GM18505 (cell line): ENCODE results near the gene JMJD1C.
"Not testable (repeated sequence)": the region's sequence is repeated elsewhere in the genome, so short reads cannot be mapped to it uniquely, and the experiment has no call there.

Source experiments
- ATAC-seq: cut with Tn5 transposase; IDR thresholded peaks from one replicate; pipeline ENCODE4 v1.9.1; 2021; ENCODE audit not compliant: unreplicated experiment
- POLR2A ChIP-seq: IDR thresholded peaks from 4 replicates; pipeline ENCODE4 v1.6.1; 2011; ENCODE audit warnings: borderline replicate concordance; ENCODE audit not compliant: insufficient read depth, insufficient read length; ENCODE audit errors: extremely low read depth

The JMJD1C gene

DNA sequence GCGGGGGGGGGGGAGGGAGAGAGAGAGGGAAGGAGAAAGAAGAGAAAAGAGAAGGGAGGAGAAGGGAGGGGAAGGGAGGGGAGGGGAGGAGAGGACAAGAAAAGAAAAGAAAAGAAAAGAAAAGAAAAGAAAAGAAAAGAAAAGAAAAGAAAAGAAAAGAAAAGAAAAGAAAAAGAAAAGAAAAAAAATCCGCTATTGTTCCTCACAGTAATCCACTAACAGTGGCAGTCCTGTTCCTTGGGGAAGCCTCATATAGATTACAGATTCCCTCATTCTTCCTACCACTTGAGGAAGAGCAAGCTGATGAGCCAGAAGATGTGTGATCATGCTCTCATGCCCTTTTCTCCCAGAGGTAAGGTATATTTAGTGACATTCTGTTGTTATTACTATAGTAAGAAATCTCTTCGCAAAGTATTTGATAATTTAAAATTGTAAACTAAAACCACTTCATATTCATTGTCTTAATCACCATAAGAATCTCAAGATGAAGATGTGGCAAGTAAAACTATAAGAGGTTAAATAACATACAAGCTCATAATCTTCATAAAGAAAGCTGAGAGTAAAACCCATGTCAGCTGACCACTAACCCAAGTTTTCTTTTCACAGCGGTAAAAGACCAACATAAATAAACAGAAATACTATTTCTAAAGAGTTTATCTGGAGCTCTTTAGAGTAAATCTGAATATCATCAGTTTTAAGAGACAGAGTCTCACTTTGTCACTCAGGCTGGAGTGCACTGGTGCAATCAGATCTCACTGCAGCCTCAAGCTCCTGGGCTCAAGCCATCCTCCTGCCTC is 128.1 kb downstream of the JMJD1C start:
- no peak for TF ChIP-seq POLR2A
- no peak for ATAC-seq

DNA sequence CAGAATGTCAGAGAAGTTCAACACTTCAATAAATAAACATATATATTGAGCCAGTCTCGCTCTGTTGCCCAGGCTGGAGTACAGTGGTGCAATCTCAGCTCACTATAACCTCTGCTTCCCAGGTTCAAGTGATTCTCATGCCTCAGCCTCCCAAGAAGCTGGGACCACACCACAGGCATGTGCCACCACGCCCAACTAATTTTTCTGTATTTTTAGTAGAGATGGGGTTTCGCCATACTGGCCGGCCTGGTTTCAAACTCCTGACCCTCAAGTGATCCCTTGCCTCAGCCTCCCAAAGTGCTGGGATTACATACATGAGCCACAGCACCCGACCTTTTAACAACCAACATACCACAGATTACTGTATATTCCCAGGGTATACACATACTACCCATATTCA is 134.2 kb downstream of the JMJD1C start:
- no peak for ATAC-seq
- no peak for TF ChIP-seq POLR2A

DNA sequence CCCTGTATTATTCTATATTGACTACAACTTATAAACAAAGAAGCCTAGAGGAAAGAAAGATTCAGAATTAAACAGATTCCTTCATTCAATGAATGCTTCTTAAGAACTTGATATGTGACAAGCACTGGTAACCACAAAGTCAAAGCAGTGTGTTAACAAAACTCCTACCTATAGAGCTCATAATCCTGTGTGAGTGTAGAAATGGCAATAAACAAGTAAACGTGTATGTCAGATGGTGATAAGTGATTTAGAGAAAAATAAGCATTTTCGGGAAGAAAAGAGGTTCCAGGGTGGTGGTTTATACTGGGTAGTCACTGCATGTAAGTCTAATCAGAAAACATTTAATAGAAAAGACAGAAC is 141.3 kb downstream of the JMJD1C start:
- no peak for TF ChIP-seq POLR2A
- no peak for ATAC-seq

DNA sequence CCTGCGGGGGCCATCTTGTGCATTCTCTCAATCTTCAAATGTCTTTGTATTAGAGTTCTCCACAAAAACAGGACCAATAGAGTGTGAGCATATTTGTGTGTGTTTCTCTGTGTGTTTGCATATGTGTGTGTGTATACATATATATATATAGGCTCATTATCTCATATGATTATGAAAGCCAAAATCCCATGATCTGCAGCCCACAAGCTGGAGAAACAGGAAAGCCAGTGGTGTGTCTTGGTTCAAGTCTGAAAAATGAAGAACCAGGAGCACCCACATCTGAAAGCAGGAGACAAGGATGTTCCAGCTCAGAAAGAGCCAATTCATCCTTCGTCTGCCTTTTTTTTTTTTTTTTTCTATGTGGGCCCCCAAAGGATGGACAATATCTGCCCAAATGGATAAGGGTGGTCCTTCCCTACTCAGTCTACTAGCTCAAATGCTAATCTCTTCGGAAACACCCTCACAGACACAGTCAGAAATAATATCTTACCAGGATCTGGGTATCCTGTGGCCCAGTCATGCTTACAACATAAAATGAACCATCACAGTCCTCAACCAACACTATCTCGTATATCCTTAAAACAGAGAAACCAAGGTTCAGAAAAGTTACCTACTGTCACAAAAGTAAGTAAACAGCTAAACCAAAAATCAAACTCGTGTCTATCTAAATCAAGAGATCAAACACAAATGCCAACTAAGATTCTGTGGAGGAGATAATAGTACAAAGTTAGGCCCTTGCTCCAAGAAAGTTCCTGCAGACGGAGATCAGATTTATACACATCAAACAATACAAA is 141.9 kb downstream of the JMJD1C start:
- ATAC-seq, result no peak
- TF ChIP-seq POLR2A, result no peak

DNA sequence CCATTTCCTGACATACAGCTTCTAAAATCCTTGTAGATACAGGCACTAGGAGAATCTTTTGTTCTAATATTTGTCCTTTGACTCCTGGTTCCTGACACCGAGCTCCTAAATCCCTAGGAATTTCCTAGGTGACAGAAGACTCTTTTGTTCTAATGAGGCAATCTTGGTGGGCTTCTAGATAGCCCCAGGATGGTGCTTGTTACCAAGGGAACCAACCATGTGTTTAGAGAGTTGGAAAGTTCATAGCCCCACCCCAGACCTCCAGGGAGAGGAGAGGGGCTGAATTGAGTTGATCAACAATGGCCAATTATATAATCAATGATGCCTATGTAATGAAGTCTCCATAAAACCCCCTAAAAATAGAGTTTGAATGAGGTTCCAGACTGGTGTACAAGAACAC is 145.1 kb downstream of the JMJD1C start:
- no peak for ATAC-seq
- TF ChIP-seq POLR2A, result no peak

DNA sequence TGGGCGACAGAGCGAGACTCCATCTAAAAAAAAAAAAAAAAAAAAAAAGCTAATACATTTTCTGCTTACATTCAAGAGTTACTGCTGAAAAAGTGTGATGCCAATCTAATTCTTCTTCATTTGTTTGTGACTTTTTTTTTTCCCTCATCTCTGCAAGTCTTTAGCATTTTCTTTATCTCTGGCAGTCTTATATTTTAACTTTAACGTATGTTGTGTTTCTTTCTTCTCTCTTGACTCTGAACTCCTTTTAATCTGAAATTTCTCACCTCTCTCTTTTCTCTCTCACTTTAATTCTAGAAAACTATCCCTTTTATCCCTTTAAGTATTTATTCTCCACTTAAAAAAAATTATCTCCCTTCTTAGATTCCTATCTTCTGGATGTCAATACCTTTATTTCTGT is 146.5 kb downstream of the JMJD1C start:
- TF ChIP-seq POLR2A, result no peak
- ATAC-seq, result no peak

DNA sequence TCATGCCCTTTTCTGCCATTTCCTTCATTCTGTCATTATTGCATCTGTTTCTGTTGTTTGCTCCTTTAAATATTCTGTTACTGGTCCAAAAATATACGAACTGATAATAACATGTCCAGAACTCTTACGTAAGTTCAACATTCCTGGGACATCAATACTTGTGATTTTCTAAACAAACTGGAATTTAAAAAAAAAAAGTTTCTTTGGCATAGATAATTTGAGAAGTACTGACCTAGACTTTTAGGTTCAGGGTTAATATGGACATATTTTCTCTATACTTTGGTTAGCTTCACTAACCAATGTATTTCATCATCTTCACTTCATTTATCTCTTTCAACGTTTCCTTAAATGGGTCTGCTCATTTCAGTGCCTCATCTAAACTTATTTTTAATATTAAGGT is 147.3 kb downstream of the JMJD1C start:
- TF ChIP-seq POLR2A, result no peak
- ATAC-seq, result no peak

DNA sequence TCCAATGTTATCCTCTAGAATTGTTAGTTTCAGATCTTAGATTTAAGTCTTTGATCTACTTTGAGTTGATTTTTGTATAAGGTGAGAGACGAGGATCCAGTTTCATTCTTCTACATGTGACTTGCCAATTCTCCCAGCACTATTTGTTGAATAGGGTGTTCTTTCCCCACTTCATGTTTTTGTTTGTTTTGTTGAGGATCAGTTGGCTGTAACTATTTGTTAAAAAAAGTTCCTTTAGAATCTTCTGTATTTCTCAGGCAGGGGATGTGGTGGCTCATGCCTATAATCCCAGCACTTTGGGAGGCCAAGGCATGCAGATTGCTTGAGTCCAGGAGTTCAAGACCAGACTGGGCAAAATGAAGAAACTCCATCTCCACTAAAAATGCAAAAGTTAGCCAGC is 151.8 kb downstream of the JMJD1C start:
- no peak for TF ChIP-seq POLR2A
- ATAC-seq, result no peak

DNA sequence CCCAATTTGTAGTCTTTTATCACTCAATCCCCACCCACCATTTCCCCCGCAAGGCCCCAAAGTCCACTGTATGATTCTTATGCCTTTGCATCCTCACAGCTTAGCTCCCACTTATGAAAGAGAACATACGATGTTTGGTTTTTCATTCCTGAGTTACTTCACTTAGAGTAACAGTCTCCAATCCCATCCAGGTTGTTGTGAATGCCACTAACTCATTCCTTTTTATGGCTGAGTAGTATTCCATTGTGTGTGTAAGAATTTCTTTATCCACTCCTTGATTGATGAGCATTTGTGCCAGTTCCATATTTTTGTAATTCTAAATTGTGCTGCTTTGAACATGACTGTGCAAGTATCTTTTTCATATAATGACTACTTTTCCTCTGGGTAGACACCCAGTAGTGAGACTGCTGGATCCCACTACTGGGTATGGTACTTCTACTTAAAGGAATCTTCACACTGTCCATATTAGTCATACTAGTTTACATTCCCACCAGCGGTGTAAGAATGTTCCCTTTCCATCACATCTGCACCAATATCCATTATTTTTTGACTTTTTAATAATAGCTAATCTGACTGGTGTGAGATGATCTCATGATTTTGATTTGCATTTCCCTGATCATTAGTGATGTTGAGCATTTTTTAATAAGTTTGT is 152.6 kb downstream of the JMJD1C start:
- no peak for TF ChIP-seq POLR2A
- ATAC-seq, result no peak

DNA sequence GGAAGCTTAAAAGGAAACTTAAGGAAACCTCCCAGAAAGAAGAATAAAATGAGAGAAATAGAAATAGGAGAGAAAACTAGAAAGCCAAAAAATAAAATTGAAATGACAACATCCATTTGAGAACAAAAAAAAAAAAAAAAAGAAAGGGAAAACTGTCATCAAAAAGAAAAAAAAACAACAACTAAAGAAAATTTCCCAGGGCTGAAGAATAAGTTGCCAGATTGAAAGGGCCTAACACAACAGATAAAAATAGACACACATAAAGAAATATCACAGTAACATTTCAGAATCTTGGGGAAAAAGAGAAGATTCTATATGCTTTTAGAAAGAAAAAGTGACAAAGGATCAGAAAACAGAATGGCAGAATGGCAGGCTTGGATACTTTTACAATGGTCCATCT is 157.1 kb downstream of the JMJD1C start:
- no peak for TF ChIP-seq POLR2A

DNA sequence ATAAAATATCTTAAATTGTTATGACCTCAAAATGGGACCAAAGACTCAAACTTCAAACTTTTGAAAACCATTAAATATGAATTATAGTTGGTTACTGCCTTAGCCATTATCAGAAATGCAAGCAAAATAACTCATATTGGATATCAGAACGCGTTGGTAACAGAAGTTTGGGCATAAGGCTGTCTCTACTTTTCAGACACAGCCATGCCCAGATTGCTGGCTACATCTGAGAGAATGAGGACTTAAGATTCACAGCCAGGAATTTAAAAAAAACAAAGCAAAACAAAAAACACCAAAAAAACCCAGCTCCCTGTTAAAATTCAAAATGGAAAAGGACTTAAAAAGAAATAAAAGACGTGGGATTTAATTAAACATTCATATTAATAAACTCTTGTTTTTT is 161.6 kb downstream of the JMJD1C start:
- TF ChIP-seq POLR2A, result no peak
- no peak for ATAC-seq

More for the DNA sequence above, 157.1 kb downstream of the JMJD1C start:
- ATAC-seq, result no peak

DNA sequence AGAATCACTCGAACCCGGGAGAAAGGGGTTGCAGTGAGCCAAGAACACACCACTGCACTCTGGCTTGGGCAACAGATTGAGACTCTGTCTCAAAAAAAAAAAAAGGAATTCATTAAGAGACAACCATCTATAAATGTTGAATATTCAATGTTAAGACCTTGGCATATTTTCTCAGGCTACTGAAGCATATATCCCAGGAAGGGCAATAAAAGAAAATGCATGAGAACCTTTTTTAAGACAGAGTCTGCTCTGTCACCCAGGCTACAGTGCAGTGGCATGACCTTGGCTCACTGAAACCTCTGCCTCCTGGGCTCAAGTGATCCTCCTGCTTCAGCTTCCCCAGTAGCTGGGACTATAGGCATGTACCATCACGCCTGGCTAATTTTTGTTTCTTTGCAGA is 165.0 kb downstream of the JMJD1C start:
- no peak for TF ChIP-seq POLR2A
- ATAC-seq, result no peak

DNA sequence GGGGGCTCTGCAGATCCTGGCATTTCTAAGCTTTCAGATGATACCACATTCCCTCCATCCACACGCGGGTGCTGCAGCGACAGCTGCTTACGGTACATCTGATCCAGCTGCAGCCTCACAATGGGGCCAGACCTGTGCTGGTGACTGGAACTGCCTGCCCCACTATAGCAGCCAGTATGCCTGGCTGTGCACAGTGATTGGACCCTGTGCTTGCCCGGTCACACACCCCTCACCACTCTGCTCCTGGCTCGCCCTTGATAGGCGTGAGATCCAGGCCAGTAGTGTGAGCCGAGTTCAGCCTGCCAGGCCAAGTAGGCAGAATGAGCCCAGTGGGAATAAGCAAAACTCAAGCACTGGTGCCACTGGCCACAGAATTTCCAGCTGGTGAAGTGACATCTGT is 167.8 kb downstream of the JMJD1C start:
- no peak for ATAC-seq

DNA sequence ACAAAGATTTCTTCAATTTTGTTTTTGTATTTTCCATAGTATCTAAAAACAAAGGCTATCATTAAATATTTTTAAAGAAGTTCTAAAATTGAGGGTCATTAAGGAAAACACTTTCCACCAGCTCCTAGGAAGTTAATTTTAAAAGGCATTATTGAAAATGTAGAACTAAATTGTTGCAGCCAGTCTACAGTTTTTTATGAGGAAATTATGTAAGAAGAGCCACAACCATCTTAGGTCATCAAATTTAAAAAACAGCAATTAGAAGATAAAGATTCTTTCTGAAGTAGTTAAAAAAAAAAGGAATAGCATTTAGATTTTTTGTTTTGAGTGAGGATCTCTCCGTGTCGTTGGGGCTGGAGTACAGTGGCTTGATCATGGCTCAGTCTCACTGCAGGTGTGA is 171.0 kb downstream of the JMJD1C start:
- no peak for TF ChIP-seq POLR2A
- no peak for ATAC-seq

More for the DNA sequence above, 167.8 kb downstream of the JMJD1C start:
- TF ChIP-seq POLR2A, result no peak

DNA sequence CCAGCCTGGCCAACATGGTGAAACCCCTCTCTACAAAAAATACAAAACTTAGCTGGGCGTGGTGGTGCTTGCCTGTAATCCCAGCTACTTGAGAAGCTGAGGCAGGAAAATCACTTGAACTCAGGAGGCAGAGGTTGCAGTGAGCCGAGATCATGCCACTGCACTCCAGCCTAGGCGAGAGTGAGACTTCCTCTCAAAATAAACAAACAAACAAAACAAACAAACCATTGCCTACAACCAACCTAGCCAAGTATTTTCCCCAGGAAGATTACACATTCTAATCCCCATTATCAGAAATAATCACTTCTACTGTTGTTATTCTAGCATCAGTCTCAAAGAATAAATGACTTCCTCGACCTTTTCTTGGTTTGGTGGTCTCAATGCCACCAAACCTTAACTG is 172.9 kb downstream of the JMJD1C start:
- not testable (repeated sequence) for ATAC-seq
